GM23338 (cell line): ENCODE results near the gene SRD5A3. TPM values are rescaled to one million over a fixed set of nuclear protein-coding genes. Genes with fewer than 3 reads are reported as not detected.
A peak's percentile ranks its signal among the peaks of the same experiment; 100 is the strongest.

Experiments
- ATAC-seq: fragments of 200-7000 bp; cut with Tn5 transposase; 3 replicates; pipeline ENCODE4 v1.9.1; 2020
- DNase-seq: peaks from one replicate; pipeline ENCODE4 v3.0.0-alpha.2; 2015; ENCODE audit warnings: low spot score
- H2AFZ ChIP-seq: fragments of 200-600 bp; sonication (generic); 2 replicates; pipeline ENCODE4 v1.8.0; 2016; ENCODE audit warnings: antibody characterized with exemption, mild to moderate bottlenecking, moderate library complexity
- H3F3A ChIP-seq: fragments of 200-600 bp; sonication (generic); replicated peaks from 2 replicates; pipeline ENCODE4 v1.8.0; 2017; ENCODE audit warnings: antibody characterized with exemption, mixed run types, low read depth
- H3K27ac ChIP-seq: fragments of 200-600 bp; sonication (generic); 2 replicates; pipeline ENCODE4 v1.6.1; 2016; ENCODE audit warnings: low read depth
- H3K27me3 ChIP-seq: fragments of 200-600 bp; sonication (generic); 2 replicates; pipeline ENCODE4 v1.8.0; 2016; ENCODE audit warnings: mild to moderate bottlenecking, mixed run types, moderate library complexity; ENCODE audit not compliant: insufficient read depth
- H3K36me3 ChIP-seq: fragments of 200-600 bp; sonication (generic); 2 replicates; pipeline ENCODE4 v1.8.0; 2016; ENCODE audit warnings: mild to moderate bottlenecking; ENCODE audit not compliant: insufficient read depth
- H3K4me1 ChIP-seq: fragments of 200-600 bp; sonication (generic); 2 replicates; pipeline ENCODE4 v1.8.0; 2016; ENCODE audit warnings: mild to moderate bottlenecking, moderate library complexity; ENCODE audit not compliant: insufficient read depth
- H3K4me2 ChIP-seq: fragments of 200-600 bp; sonication (generic); 2 replicates; pipeline ENCODE4 v1.7.1; 2017; ENCODE audit warnings: mixed run types
- H3K4me3 ChIP-seq: fragments of 200-600 bp; sonication (generic); 2 replicates; pipeline ENCODE4 v1.6.1; 2016; ENCODE audit warnings: mixed run types
- H3K79me2 ChIP-seq: fragments of 200-600 bp; sonication (generic); replicated peaks from 2 replicates; pipeline ENCODE4 v1.8.0; 2017; ENCODE audit warnings: mild to moderate bottlenecking; ENCODE audit not compliant: insufficient read depth
- H3K9me2 ChIP-seq: fragments of 200-600 bp; sonication (generic); 2 replicates; pipeline ENCODE4 v1.8.0; 2017; ENCODE audit not compliant: insufficient read depth
- H4K20me1 ChIP-seq: fragments of 200-600 bp; sonication (generic); replicated peaks from 2 replicates; pipeline ENCODE4 v1.8.0; 2017; ENCODE audit warnings: mild to moderate bottlenecking; ENCODE audit not compliant: insufficient read depth
- H3K27ac Mint-ChIP-seq: 2 replicates; pipeline ENCODE4 v1.8.0; 2020; ENCODE audit warnings: inconsistent platforms, mild to moderate bottlenecking, moderate library complexity, mixed read lengths
- H3K27me3 Mint-ChIP-seq: 3 replicates; pipeline ENCODE4 v1.8.0; 2022; ENCODE audit warnings: low read depth, mild to moderate bottlenecking, moderate library complexity, mixed read lengths, inconsistent platforms; ENCODE audit not compliant: insufficient read depth, poor library complexity
- H3K36me3 Mint-ChIP-seq: 3 replicates; pipeline ENCODE4 v1.8.0; 2021; ENCODE audit warnings: low read depth, mild to moderate bottlenecking, inconsistent platforms, moderate library complexity, mixed read lengths
- H3K4me1 Mint-ChIP-seq: 3 replicates; pipeline ENCODE4 v1.8.0; 2020; ENCODE audit warnings: mild to moderate bottlenecking, inconsistent platforms, mixed read lengths
- H3K4me3 Mint-ChIP-seq: 3 replicates; pipeline ENCODE4 v1.8.0; 2021; ENCODE audit warnings: moderate library complexity, mild to moderate bottlenecking, inconsistent platforms, mixed read lengths
- H3K9me3 Mint-ChIP-seq: 3 replicates; pipeline ENCODE4 v1.8.0; 2020; ENCODE audit warnings: moderate library complexity, mild to moderate bottlenecking, inconsistent platforms, mixed read lengths
- CREB1 ChIP-seq: fragments of 250-450 bp; sonication (Bioruptor Pico); IDR thresholded peaks from 2 replicates; pipeline ENCODE4 v1.5.0; 2020; ENCODE audit warnings: low read depth, mild to moderate bottlenecking, moderate library complexity
- EZH2 ChIP-seq: fragments of 200-600 bp; sonication (generic); IDR thresholded peaks from one replicate; pipeline ENCODE4 v1.8.0; 2017; ENCODE audit warnings: antibody characterized with exemption, mild to moderate bottlenecking, low read depth; ENCODE audit not compliant: unreplicated experiment
- EZH2phosphoT487 ChIP-seq: fragments of 200-600 bp; sonication (generic); IDR thresholded peaks from one replicate; pipeline ENCODE4 v1.8.1; 2018; ENCODE audit warnings: antibody characterized with exemption; ENCODE audit not compliant: unreplicated experiment
- JUNB ChIP-seq: IDR thresholded peaks from one replicate; pipeline ENCODE4 v1.6.1; 2016; ENCODE audit warnings: antibody characterized with exemption; ENCODE audit not compliant: unreplicated experiment
- NANOG ChIP-seq: IDR thresholded peaks from 2 replicates; pipeline ENCODE4 v1.6.1; 2016; ENCODE audit warnings: antibody characterized with exemption, borderline replicate concordance
- POLR2AphosphoS5 ChIP-seq: IDR thresholded peaks from 2 replicates; pipeline ENCODE4 v1.6.1; 2016; ENCODE audit warnings: antibody characterized with exemption, low read depth
- STAT1 ChIP-seq: IDR thresholded peaks from one replicate; pipeline ENCODE4 v1.6.1; 2016; ENCODE audit warnings: antibody characterized with exemption; ENCODE audit not compliant: unreplicated experiment
- ZNF114 ChIP-seq: fragments of 250-450 bp; sonication (Bioruptor Pico); IDR thresholded peaks from 2 replicates; pipeline ENCODE4 v1.5.0; 2020; ENCODE audit warnings: mild to moderate bottlenecking, moderate library complexity
- ZNF331 ChIP-seq: fragments of 250-450 bp; sonication (Bioruptor Pico); IDR thresholded peaks from 2 replicates; pipeline ENCODE4 v1.5.0; 2020; ENCODE audit warnings: low read depth, mild to moderate bottlenecking, moderate library complexity
- polyA plus RNA-seq: library from polyadenylated mRNA; unstranded; fragments of >200 nt; fragmentation: Nextera tagmentation; extraction: Ambion mirVana; gene quantifications from 2 replicates; pipeline ENCODE4 v1.2.1, GENCODE V29; 2016
- total RNA-seq: library from RNA; depleted of rRNA; stranded (reverse); fragments of >200 nt; shearing (Covaris generic); gene quantifications from 2 replicates; pipeline ENCODE4 v1.2.3, GENCODE V29; 2014
- TF ChIP-seq, protein P1 (sequence below): IDR thresholded peaks from one replicate; pipeline ENCODE4 v1.6.1; 2018; ENCODE audit warnings: antibody characterized with exemption; ENCODE audit not compliant: unreplicated experiment
- TF ChIP-seq, protein P2 (sequence below), 2 experiments: fragments of 200-600 bp in 1 of 2; sonication (generic) in 1 of 2; conservative IDR thresholded peaks; 2 replicates each; pipeline versions ENCODE4 v1.5.1 to v1.6.1; 2016 to 2017; ENCODE audit warnings: antibody characterized with exemption in 2 of 2, low read depth in 2 of 2, mild to moderate bottlenecking in 2 of 2, moderate library complexity in 1 of 2
- TF ChIP-seq, protein P3 (sequence below): fragments of 250-450 bp; sonication (Bioruptor Pico); IDR thresholded peaks from 2 replicates; pipeline ENCODE4 v1.5.0; 2020; ENCODE audit warnings: mild to moderate bottlenecking, moderate library complexity
- TF ChIP-seq, protein P4 (sequence below): IDR thresholded peaks from 2 replicates; pipeline ENCODE4 v1.6.1; 2016; ENCODE audit warnings: antibody characterized with exemption

SRD5A3 gene
- total and polyA plus RNA-seq, 2 experiments from 2014 or later: 23.0 to 49.9 TPM

DNA sequence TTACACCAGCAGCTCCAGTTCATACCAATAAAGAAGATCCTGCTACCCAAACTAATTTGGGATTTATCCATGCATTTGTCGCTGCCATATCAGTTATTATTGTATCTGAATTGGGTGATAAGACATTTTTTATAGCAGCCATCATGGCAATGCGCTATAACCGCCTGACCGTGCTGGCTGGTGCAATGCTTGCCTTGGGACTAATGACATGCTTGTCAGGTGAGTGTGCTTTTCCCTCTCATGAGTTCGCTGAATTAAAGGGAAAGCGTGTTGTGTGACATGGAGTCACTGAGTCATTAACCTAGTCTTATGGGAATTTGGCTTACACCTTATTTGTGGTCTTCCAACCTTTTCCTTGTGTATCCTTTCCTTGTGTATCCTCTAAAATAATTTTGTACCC lies 65.6 kb downstream of the SRD5A3 start:
- H3K36me3 Mint-ChIP-seq: peaks cover 28% of the 10 kb centered on the region
- Histone ChIP-seq H3K4me2 (no peak overlapping the region), H4K20me1 (peaks cover 61% of the 10 kb centered on the region), H3K4me1 (peaks cover 17% of the 10 kb centered on the region; the same call in 1 of the 2 replicates), H3K27ac (peak overlapping the region; percentile 40; the same call in 1 of the 2 replicates), H3F3A (no peaks in the 10 kb centered on the region), H3K27me3 (no peaks in the 10 kb centered on the region), H3K36me3 (peaks cover 3% of the 10 kb centered on the region), H3K9me2 (no peaks in the 10 kb centered on the region), H3K4me3 (no peak overlapping the region), H2AFZ (no peak overlapping the region), H3K79me2 (peaks cover 94% of the 10 kb centered on the region)
- ATAC-seq (no peak), DNase-seq (no peak)
- H3K4me3 Mint-ChIP-seq: no peak overlapping the region
- no peaks in the 10 kb centered on the region for H3K27me3 Mint-ChIP-seq
- H3K9me3 Mint-ChIP-seq: no peaks in the 10 kb centered on the region
- TF ChIP-seq STAT1: no peak
- TF ChIP-seq, protein P1, sequence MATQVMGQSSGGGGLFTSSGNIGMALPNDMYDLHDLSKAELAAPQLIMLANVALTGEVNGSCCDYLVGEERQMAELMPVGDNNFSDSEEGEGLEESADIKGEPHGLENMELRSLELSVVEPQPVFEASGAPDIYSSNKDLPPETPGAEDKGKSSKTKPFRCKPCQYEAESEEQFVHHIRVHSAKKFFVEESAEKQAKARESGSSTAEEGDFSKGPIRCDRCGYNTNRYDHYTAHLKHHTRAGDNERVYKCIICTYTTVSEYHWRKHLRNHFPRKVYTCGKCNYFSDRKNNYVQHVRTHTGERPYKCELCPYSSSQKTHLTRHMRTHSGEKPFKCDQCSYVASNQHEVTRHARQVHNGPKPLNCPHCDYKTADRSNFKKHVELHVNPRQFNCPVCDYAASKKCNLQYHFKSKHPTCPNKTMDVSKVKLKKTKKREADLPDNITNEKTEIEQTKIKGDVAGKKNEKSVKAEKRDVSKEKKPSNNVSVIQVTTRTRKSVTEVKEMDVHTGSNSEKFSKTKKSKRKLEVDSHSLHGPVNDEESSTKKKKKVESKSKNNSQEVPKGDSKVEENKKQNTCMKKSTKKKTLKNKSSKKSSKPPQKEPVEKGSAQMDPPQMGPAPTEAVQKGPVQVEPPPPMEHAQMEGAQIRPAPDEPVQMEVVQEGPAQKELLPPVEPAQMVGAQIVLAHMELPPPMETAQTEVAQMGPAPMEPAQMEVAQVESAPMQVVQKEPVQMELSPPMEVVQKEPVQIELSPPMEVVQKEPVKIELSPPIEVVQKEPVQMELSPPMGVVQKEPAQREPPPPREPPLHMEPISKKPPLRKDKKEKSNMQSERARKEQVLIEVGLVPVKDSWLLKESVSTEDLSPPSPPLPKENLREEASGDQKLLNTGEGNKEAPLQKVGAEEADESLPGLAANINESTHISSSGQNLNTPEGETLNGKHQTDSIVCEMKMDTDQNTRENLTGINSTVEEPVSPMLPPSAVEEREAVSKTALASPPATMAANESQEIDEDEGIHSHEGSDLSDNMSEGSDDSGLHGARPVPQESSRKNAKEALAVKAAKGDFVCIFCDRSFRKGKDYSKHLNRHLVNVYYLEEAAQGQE: no peak
- TF ChIP-seq, protein P2, sequence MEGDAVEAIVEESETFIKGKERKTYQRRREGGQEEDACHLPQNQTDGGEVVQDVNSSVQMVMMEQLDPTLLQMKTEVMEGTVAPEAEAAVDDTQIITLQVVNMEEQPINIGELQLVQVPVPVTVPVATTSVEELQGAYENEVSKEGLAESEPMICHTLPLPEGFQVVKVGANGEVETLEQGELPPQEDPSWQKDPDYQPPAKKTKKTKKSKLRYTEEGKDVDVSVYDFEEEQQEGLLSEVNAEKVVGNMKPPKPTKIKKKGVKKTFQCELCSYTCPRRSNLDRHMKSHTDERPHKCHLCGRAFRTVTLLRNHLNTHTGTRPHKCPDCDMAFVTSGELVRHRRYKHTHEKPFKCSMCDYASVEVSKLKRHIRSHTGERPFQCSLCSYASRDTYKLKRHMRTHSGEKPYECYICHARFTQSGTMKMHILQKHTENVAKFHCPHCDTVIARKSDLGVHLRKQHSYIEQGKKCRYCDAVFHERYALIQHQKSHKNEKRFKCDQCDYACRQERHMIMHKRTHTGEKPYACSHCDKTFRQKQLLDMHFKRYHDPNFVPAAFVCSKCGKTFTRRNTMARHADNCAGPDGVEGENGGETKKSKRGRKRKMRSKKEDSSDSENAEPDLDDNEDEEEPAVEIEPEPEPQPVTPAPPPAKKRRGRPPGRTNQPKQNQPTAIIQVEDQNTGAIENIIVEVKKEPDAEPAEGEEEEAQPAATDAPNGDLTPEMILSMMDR (conservative IDR thresholded peaks at IDR 0.05; ENCODE audit: low read depth in 2 of 2): no peak
- no peak for TF ChIP-seq ZNF331 (CRISPR knock-in tag)
- TF ChIP-seq ZNF114 (CRISPR knock-in tag): no peak
- TF ChIP-seq POLR2AphosphoS5: no peak
- TF ChIP-seq, protein P3, sequence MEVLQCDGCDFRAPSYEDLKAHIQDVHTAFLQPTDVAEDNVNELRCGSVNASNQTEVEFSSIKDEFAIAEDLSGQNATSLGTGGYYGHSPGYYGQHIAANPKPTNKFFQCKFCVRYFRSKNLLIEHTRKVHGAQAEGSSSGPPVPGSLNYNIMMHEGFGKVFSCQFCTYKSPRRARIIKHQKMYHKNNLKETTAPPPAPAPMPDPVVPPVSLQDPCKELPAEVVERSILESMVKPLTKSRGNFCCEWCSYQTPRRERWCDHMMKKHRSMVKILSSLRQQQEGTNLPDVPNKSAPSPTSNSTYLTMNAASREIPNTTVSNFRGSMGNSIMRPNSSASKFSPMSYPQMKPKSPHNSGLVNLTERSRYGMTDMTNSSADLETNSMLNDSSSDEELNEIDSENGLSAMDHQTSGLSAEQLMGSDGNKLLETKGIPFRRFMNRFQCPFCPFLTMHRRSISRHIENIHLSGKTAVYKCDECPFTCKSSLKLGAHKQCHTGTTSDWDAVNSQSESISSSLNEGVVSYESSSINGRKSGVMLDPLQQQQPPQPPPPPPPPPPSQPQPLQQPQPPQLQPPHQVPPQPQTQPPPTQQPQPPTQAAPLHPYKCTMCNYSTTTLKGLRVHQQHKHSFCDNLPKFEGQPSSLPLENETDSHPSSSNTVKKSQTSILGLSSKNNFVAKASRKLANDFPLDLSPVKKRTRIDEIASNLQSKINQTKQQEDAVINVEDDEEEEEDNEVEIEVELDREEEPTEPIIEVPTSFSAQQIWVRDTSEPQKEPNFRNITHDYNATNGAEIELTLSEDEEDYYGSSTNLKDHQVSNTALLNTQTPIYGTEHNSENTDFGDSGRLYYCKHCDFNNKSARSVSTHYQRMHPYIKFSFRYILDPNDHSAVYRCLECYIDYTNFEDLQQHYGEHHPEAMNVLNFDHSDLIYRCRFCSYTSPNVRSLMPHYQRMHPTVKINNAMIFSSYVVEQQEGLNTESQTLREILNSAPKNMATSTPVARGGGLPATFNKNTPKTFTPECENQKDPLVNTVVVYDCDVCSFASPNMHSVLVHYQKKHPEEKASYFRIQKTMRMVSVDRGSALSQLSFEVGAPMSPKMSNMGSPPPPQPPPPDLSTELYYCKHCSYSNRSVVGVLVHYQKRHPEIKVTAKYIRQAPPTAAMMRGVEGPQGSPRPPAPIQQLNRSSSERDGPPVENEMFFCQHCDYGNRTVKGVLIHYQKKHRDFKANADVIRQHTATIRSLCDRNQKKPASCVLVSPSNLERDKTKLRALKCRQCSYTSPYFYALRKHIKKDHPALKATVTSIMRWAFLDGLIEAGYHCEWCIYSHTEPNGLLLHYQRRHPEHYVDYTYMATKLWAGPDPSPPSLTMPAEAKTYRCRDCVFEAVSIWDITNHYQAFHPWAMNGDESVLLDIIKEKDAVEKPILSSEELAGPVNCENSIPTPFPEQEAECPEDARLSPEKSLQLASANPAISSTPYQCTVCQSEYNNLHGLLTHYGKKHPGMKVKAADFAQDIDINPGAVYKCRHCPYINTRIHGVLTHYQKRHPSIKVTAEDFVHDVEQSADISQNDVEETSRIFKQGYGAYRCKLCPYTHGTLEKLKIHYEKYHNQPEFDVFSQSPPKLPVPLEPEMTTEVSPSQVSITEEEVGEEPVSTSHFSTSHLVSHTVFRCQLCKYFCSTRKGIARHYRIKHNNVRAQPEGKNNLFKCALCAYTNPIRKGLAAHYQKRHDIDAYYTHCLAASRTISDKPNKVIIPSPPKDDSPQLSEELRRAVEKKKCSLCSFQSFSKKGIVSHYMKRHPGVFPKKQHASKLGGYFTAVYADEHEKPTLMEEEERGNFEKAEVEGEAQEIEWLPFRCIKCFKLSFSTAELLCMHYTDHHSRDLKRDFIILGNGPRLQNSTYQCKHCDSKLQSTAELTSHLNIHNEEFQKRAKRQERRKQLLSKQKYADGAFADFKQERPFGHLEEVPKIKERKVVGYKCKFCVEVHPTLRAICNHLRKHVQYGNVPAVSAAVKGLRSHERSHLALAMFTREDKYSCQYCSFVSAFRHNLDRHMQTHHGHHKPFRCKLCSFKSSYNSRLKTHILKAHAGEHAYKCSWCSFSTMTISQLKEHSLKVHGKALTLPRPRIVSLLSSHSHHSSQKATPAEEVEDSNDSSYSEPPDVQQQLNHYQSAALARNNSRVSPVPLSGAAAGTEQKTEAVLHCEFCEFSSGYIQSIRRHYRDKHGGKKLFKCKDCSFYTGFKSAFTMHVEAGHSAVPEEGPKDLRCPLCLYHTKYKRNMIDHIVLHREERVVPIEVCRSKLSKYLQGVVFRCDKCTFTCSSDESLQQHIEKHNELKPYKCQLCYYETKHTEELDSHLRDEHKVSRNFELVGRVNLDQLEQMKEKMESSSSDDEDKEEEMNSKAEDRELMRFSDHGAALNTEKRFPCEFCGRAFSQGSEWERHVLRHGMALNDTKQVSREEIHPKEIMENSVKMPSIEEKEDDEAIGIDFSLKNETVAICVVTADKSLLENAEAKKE (CRISPR knock-in tag): no peak
- TF ChIP-seq EZH2: no peak
- TF ChIP-seq EZH2phosphoT487: no peak
- TF ChIP-seq CREB1 (CRISPR knock-in tag): no peak
- no peak for TF ChIP-seq NANOG
- TF ChIP-seq, protein P4, sequence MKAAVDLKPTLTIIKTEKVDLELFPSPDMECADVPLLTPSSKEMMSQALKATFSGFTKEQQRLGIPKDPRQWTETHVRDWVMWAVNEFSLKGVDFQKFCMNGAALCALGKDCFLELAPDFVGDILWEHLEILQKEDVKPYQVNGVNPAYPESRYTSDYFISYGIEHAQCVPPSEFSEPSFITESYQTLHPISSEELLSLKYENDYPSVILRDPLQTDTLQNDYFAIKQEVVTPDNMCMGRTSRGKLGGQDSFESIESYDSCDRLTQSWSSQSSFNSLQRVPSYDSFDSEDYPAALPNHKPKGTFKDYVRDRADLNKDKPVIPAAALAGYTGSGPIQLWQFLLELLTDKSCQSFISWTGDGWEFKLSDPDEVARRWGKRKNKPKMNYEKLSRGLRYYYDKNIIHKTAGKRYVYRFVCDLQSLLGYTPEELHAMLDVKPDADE: no peak
- no peak for TF ChIP-seq JUNB
- H3K4me1 Mint-ChIP-seq: peaks cover 19% of the 10 kb centered on the region; the same call in 2 of the 3 replicates
- H3K27ac Mint-ChIP-seq: peak overlapping the region; percentile 58; the same call in 1 of the 2 replicates
